Pulmonary artery endothelial cell (primary cell): Measurements from ENCODE around the gene INPP5A. TPM values are rescaled to one million over a fixed set of nuclear protein-coding genes. Genes with fewer than 3 reads are reported as not detected.

ENCODE experiments used
- DNase-seq: peaks from one replicate; pipeline ENCODE4 v3.0.0-alpha.2; 2011; ENCODE audit warnings: low read depth, low spot score
- total RNA-seq: library from RNA; depleted of rRNA; stranded (reverse); fragments of >200 nt; gene quantifications from 2 replicates; pipeline ENCODE4 v1.2.3, GENCODE V29; 2014

The INPP5A gene
- total RNA-seq, 1 donor from 2014 or later = 25.4 TPM

GRCh38 chr10:132656283-132657126 lies 118.9 kb downstream of the INPP5A start:
- DNase-seq = no peak

GRCh38 chr10:132657127-132657706 lies 119.6 kb downstream of the INPP5A start:
- DNase-seq = no peak

GRCh38 chr10:132657748-132658147 lies 120.2 kb downstream of the INPP5A start:
- DNase-seq = no peak

GRCh38 chr10:132658546-132659205 lies 121.1 kb downstream of the INPP5A start:
- no peak for DNase-seq

GRCh38 chr10:132659206-132660091 lies 121.9 kb downstream of the INPP5A start:
- DNase-seq = no peak

- DNase-seq = no peak
These were observed 122.8 kb downstream of the INPP5A start for GRCh38 chr10:132660385-132660784.

GRCh38 chr10:132662186-132662920 lies 124.8 kb downstream of the INPP5A start:
- DNase-seq = no peak

- no peak for DNase-seq
These were observed 126.2 kb downstream of the INPP5A start for GRCh38 chr10:132663666-132664365.

- DNase-seq = no peak
These were observed 126.8 kb downstream of the INPP5A start for GRCh38 chr10:132664407-132664806.

- DNase-seq = no peak
These were observed 127.3 kb downstream of the INPP5A start for GRCh38 chr10:132664883-132665282.

GRCh38 chr10:132665946-132666704 lies 128.5 kb downstream of the INPP5A start:
- peak; percentile 84 for DNase-seq

- DNase-seq = no peak
These were observed 129.2 kb downstream of the INPP5A start for GRCh38 chr10:132666705-132667341.

GRCh38 chr10:132667342-132668047 lies 129.9 kb downstream of the INPP5A start:
- DNase-seq = peak; percentile 36

- no peak for DNase-seq
These were observed 130.4 kb downstream of the INPP5A start for GRCh38 chr10:132668048-132668394.

- no peak for DNase-seq
These were observed 131.7 kb downstream of the INPP5A start for GRCh38 chr10:132669208-132669861.

- DNase-seq = no peak
These were observed 133.1 kb downstream of the INPP5A start for GRCh38 chr10:132670546-132671227.
